Choroid plexus epithelial cell (primary cell): ENCODE results near the gene KDM7A.

Experiments
- DNase-seq: peaks from one replicate; pipeline ENCODE4 v3.0.0-alpha.2; 2010; ENCODE audit warnings: low read depth
- H3K4me3 ChIP-seq: 2 replicates; pipeline ENCODE4 v1.5.1; 2011; ENCODE audit warnings: low read depth, mild to moderate bottlenecking, control low read depth, low read length, moderate library complexity
- CTCF ChIP-seq: conservative IDR thresholded peaks from 2 replicates; pipeline ENCODE4 v1.5.1; 2011; ENCODE audit warnings: low read depth, mild to moderate bottlenecking, control low read depth, inconsistent platforms, low read length, moderate library complexity

Gene KDM7A

DNA sequence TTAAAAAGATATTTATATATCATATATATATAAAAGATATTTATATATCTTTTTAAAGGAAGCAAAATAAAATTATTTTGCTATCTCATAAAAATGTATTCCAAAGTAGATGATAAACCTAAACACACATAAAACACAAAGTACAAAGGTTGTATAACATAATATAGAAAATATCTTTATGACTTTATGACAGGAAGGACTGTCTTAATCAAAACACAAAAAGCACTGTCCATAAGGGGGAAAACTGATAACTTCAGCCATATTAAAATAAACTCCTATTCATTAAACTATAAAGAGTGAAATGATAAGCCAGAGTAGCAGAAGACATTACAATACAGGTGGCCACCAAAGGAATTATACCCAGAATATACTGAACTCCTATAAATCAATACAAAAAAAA lies 34.8 kb downstream of the KDM7A start:
- no peak for DNase-seq
- H3K4me3 ChIP-seq = no peak overlapping the region
- TF ChIP-seq CTCF = no peak

GRCh38 chr7:140141256-140141655 lies 35.5 kb downstream of the KDM7A start:
- no peak for TF ChIP-seq CTCF
- no peak for DNase-seq
- no peak overlapping the region for H3K4me3 ChIP-seq

- no peak for TF ChIP-seq CTCF
- no peak for DNase-seq
- no peak overlapping the region for H3K4me3 ChIP-seq
Observed at GRCh38 chr7:140137078-140137477, 39.7 kb downstream of the KDM7A start.

DNA sequence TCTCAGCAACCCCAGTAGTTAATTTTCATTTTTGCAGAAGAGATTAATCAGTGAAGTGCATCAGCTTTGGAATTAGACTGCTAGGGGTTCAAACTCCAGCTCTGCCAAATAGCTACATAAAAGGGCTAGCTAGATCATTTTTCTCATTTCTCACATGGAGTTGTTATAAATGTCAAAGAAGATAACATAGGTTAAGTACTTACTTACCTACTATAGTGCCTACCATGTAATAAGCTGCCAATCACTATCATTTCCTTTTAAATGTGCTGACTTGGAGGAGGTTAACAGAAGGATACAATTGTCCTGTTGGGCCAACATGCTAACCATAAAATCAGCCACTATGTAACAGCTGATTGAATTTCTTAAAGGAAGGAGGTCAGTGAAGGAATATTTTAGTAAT lies 40.7 kb downstream of the KDM7A start:
- no peak for TF ChIP-seq CTCF
- no peak overlapping the region for H3K4me3 ChIP-seq
- DNase-seq = no peak

- H3K4me3 ChIP-seq = no peak overlapping the region
- no peak for DNase-seq
- no peak for TF ChIP-seq CTCF
Observed at GRCh38 chr7:140134039-140134438, 42.7 kb downstream of the KDM7A start.

DNA sequence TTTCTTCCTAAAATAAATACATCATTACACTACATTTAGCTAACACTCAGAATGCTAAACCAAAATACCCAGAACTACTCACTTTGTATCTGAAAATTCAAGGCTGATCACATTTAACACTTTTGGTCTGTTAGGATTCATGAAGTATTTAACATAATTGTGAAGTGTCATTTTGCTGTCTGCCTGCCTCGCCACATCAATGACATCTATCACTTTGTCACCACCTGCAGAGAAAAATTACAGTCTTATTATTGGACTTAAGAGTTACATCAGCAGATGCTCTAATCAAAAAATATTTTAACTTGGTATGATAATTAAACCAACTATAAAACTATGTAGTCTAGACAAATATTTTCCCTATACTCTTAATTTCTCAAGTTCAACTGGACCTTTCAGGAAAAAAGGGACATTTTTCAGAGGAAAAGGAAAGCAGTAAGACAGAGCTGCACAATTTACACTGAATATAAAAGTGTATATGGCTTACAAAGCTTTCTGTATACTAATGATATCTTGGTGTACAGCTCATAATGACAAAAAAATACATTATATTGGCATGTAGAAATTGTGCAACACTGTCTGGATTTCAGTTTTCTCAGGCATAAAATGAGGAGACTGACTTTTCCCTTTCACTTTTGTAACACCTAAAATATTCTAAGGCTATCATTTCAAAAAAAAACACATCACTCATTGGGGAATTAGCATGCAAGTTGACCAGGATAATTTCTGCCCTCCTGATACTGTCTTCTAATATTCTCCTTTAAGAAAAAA lies 49.2 kb downstream of the KDM7A start:
- DNase-seq = no peak
- no peak for TF ChIP-seq CTCF

GRCh38 chr7:140126435-140127034 lies 50.2 kb downstream of the KDM7A start:
- DNase-seq = no peak
- H3K4me3 ChIP-seq = no peak overlapping the region
- no peak for TF ChIP-seq CTCF

More for the DNA sequence above, 49.2 kb downstream of the KDM7A start:
- H3K4me3 ChIP-seq = no peak overlapping the region
